ENCODE results near the gene ROR1.
A peak's percentile ranks its signal among the peaks of the same experiment; 100 is the strongest.
"Not testable (repeated sequence)": the region's sequence is repeated elsewhere in the genome, so short reads cannot be mapped to it uniquely, and the experiment has no call there.

Gene ROR1

GRCh38 chr1:64223329-64224151 lies 449.7 kb downstream of the ROR1 start:
- in situ Hi-C loops (cut with HindIII; ENCODE audit: low pct_ligation_motif_present, low pct_unique_long_range_greater_than_20kb, low sequenced_read_pairs) = no loop called here
- DNase-seq = peak; percentile 69

- DNase-seq; in situ Hi-C loops (cut with HindIII; ENCODE audit: low pct_ligation_motif_present, low pct_unique_long_range_greater_than_20kb, low sequenced_read_pairs): not testable (repeated sequence)
These were observed 450.4 kb downstream of the ROR1 start for GRCh38 chr1:64224236-64224635.

DNA sequence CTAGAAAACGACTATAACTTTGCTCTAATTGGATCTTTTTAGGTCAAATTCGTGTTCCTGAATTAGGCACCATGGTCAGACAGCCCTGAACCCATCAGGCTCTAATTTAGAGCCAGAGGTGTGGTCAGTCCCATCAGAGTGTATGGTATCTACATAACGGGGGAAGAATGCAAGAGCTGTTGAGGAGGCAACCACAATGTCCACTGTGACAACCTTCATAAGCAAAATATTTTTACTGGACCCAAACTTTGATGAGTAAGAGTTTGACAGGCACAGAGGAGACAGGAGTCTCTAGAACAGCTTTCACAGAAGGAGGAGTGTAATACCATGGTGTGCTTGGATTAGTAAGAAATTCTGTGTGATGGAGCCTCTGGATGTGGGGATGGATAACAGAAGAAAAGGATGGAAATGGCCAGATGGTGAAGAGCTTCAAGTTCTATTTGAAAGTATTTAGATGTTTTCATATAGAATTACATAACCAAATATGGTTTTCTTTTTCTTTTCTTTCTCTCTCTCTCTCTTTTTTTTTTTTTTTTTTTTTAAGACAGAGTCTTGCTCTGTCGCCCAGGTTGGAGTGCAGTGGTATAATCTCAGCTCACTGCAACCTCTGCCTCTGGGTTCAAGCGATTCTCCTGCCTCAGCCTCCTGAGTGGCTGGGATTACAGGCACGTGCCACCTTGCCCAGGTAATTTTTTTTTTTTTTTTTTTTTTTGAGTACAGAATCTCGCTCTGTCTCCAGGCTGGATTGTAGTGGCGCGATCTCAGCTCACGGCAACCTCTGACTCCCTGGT lies 454.5 kb downstream of the ROR1 start:
- DNase-seq = no peak
- in situ Hi-C loops (cut with HindIII; ENCODE audit: low pct_ligation_motif_present, low pct_unique_long_range_greater_than_20kb, low sequenced_read_pairs) = no loop called here

GRCh38 chr1:64229307-64229706 lies 455.5 kb downstream of the ROR1 start:
- DNase-seq = no peak
- in situ Hi-C loops (cut with HindIII; ENCODE audit: low pct_ligation_motif_present, low pct_unique_long_range_greater_than_20kb, low sequenced_read_pairs) = no loop called here

Measured in ACHN (cell line).